ENCODE results near the gene SATB2.

Gene SATB2

DNA sequence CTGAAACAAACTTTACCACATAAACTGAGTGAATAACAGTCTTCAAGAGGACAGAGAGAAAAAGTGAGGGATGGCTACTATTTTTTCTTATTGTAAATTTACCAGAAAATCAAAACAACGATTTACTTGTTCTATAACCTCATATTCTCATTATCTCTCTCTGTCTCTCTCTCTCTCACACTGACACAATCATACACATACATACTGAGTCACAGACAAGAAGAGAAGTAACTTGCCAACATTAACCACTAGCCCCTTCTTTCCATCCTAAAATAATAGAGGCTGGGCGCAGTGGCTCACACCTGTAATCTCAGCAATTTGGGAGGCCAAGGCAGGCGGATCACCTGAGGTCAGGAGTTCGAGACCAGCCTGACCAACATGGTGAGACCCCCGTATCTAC lies 18.2 kb downstream of the SATB2 start:
- no peak overlapping the region for H3K4me3 ChIP-seq (ENCODE audit: low read depth, low read length)
- TF ChIP-seq CTCF (IDR thresholded peaks at IDR 0.05; ENCODE audit: low read depth, low read length): no peak

GRCh38 chr2:199439066-199439465 lies 18.7 kb downstream of the SATB2 start:
- no peak overlapping the region for H3K4me3 ChIP-seq (ENCODE audit: low read depth, low read length)
- TF ChIP-seq CTCF (IDR thresholded peaks at IDR 0.05; ENCODE audit: low read depth, low read length): no peak

GRCh38 chr2:199434555-199434954 lies 23.2 kb downstream of the SATB2 start:
- TF ChIP-seq CTCF (IDR thresholded peaks at IDR 0.05; ENCODE audit: low read depth, low read length): no peak
- H3K4me3 ChIP-seq (ENCODE audit: low read depth, low read length): no peak overlapping the region

- no peak for TF ChIP-seq CTCF (IDR thresholded peaks at IDR 0.05; ENCODE audit: low read depth, low read length)
- no peak overlapping the region for H3K4me3 ChIP-seq (ENCODE audit: low read depth, low read length)
Observed at GRCh38 chr2:199433204-199433832, 24.4 kb downstream of the SATB2 start.

DNA sequence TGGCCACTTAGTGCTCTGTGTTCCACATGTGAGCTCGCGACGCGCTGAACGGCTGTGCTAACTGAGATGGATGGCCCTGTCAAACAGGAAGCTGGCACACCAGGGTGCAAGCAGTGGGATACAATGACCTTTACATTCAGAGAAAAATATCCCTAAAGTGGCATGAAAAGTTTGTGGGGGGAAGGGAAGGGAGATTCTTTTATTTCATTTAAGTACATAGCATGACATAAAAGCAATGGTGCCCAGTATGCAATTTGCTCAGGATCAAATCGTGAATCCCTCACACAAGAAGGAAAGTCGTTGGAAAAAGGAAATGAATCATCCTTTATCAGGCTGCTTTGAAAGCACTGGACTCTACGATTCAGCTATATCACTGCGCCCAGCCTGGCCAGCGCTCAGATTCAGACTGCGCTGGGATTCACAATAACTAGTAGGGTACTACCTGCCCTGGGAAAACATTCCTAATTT lies 26.0 kb downstream of the SATB2 start:
- H3K4me3 ChIP-seq (ENCODE audit: low read depth, low read length): no peak overlapping the region
- TF ChIP-seq CTCF (IDR thresholded peaks at IDR 0.05; ENCODE audit: low read depth, low read length): no peak

DNA sequence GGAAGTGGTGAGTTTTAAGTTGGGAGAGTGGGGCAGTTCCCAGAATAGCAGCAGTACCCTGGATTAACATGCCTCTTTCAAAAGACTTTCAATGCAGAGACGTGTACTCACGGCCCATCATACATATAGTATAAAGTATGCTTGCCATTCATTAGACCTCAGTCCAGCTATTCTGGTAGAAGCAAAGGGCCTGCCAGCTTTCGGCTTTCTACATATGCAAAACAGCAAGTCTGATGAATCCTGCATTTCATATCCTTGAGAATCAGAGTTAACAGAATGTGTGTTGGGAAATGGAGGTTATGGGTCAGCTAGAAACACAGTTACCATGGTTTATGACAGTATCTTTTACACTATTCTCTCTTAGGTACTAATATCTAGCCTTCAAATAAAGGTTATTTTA lies 27.5 kb downstream of the SATB2 start:
- no peak for TF ChIP-seq CTCF (IDR thresholded peaks at IDR 0.05; ENCODE audit: low read depth, low read length)

DNA sequence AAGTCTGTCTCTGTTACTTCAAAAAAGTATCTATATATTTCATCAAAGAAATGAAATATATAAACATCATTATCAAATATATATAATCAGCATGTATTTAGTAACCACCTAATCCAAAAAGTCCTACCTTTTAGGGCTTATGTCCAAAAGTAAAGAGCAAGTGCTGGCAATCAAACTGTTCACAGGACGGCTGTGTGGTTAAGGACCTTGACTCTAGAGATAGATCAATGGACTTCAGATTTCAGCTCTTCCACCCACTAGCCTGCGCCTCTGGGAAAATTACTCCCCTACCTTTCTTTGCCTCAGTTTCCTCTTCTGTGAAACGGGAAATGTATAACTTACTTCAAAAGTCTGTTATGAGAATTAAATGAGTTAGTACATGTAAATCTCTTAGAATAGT lies 29.4 kb downstream of the SATB2 start:
- TF ChIP-seq CTCF (IDR thresholded peaks at IDR 0.05; ENCODE audit: low read depth, low read length): no peak
- no peak overlapping the region for H3K4me3 ChIP-seq (ENCODE audit: low read depth, low read length)

More for the DNA sequence above, 27.5 kb downstream of the SATB2 start:
- no peak overlapping the region for H3K4me3 ChIP-seq (ENCODE audit: low read depth, low read length)

Data from WI38 (cell line).